COLO668 (cell line): ENCODE data around the gene UBR1.
"Not testable (repeated sequence)": the region's sequence is repeated elsewhere in the genome, so short reads cannot be mapped to it uniquely, and the experiment has no call there.

Experiments
- DNase-seq: peaks from one replicate; lab custom pipeline; 2025; ENCODE audit not compliant: unreplicated experiment; lab: John Stamatoyannopoulos, UW

The UBR1 gene

GRCh38 chr15:42984493-42985034 lies 121.3 kb downstream of the UBR1 start:
- DNase-seq, result no peak

GRCh38 chr15:42979113-42979512 lies 126.7 kb downstream of the UBR1 start:
- not testable (repeated sequence) for DNase-seq

- DNase-seq, result no peak
Observed at GRCh38 chr15:42974202-42974862, 131.5 kb downstream of the UBR1 start.

GRCh38 chr15:42973114-42973513 lies 132.7 kb downstream of the UBR1 start:
- no peak for DNase-seq

GRCh38 chr15:42971830-42972229 lies 134.0 kb downstream of the UBR1 start:
- no peak for DNase-seq

GRCh38 chr15:42964476-42964875 lies 141.4 kb downstream of the UBR1 start:
- no peak for DNase-seq

GRCh38 chr15:42955518-42955917 lies 150.3 kb downstream of the UBR1 start:
- no peak for DNase-seq

- DNase-seq, result no peak
Observed at GRCh38 chr15:42954291-42954690, 151.5 kb downstream of the UBR1 start.

- DNase-seq, result not testable (repeated sequence)
Observed at GRCh38 chr15:42948898-42949297, 156.9 kb downstream of the UBR1 start.

GRCh38 chr15:42940527-42940926 lies 165.3 kb downstream of the UBR1 start:
- no peak for DNase-seq

GRCh38 chr15:42939841-42940240 lies 166.0 kb downstream of the UBR1 start:
- no peak for DNase-seq

- no peak for DNase-seq
Observed at GRCh38 chr15:42937143-42937542, 168.7 kb downstream of the UBR1 start.

- DNase-seq, result no peak
Observed at GRCh38 chr15:42933886-42934667, 171.8 kb downstream of the UBR1 start.

GRCh38 chr15:42932833-42933515 lies 172.9 kb downstream of the UBR1 start:
- DNase-seq, result no peak

GRCh38 chr15:42931702-42932486 lies 173.9 kb downstream of the UBR1 start:
- no peak for DNase-seq

GRCh38 chr15:42929306-42929848 lies 176.5 kb downstream of the UBR1 start:
- no peak for DNase-seq

- DNase-seq, result peak; percentile 26
Observed at GRCh38 chr15:42921342-42921731, 184.5 kb downstream of the UBR1 start.

GRCh38 chr15:42920519-42921341 lies 185.1 kb downstream of the UBR1 start, which contains the start of gene TTBK2:
TTBK2 (minus strand) TSS chr15:42920778; CDS start chr15:42878617, 42,161 bp downstream.
- DNase-seq, result peak; percentile 98

GRCh38 chr15:42919799-42920518 lies 185.9 kb downstream of the UBR1 start:
- DNase-seq, result peak; percentile 18
